HepG2 (cell line): Measurements from ENCODE around the gene NFATC3. TPM values are rescaled to one million over a fixed set of nuclear protein-coding genes. Genes with fewer than 3 reads are reported as not detected.

ENCODE experiments used
- ATAC-seq: fragments of 200-7000 bp; cut with Tn5 transposase; 3 replicates; pipeline ENCODE4 v1.9.1; 2020; ENCODE audit warnings: mild to moderate bottlenecking, moderate library complexity
- BruUV-seq: library from RNA; stranded (reverse); fragments of 400-500 nt; replicated peaks from 2 replicates; lab custom pipeline; 2021; lab: Mats Ljungman, UMichigan
- CTCF ChIA-PET: fragments of 300-600 bp; formaldehyde crosslinking; extraction: SDS; loops from one replicate; lab custom pipeline; 2021; ENCODE audit warnings: low total read pairs, inconsistent platforms, low intra/inter-chr PET ratio; lab: Yijun Ruan, JAX
- POLR2A ChIA-PET: fragments of 350-600 bp; sonication (Branson Sonifier 250); formaldehyde crosslinking; loops from one replicate; lab custom pipeline; 2020; ENCODE audit warnings: antibody characterized with exemption, inconsistent platforms; lab: Yijun Ruan, JAX
- DNase-seq: peaks from one replicate; pipeline ENCODE4 v3.0.0-alpha.2; 2015; ENCODE audit warnings: low spot score
- FAIRE-seq: peaks from 3 replicates; lab custom pipeline; 2011; peaks lifted over from hg19 to GRCh38; lab: Jason Lieb, UNC
- H2AFZ ChIP-seq: one replicate; pipeline ENCODE4 v1.6.1; 2011; ENCODE audit warnings: low read length, inconsistent platforms
- H3K27ac ChIP-seq: fragments of 300-600 bp; 3 replicates; pipeline ENCODE4 v1.8.0; 2011; ENCODE audit warnings: mixed run types, mild to moderate bottlenecking, mixed read lengths, low read length, inconsistent platforms; ENCODE audit not compliant: insufficient read depth; ENCODE audit errors: extremely low read length
- H3K27me3 ChIP-seq, 2 experiments: fragments of 200-600 bp in 1 of 2; 2 replicates in 1 of 2; 3 replicates in 1 of 2; pipeline versions ENCODE4 v1.6.0 to v1.8.0; 2011; ENCODE audit warnings: low read length in 2 of 2, mild to moderate bottlenecking in 2 of 2, moderate library complexity in 2 of 2, inconsistent platforms in 1 of 2; ENCODE audit not compliant: insufficient read depth in 2 of 2, control insufficient read depth in 1 of 2
- H3K36me3 ChIP-seq, 2 experiments: fragments of 200-600 bp in 1 of 2; replicated peaks in 1 of 2; 2 replicates in 1 of 2; 3 replicates in 1 of 2; pipeline versions ENCODE4 v1.5.1 to v1.8.0; 2011; ENCODE audit warnings: low read length in 2 of 2, inconsistent platforms in 1 of 2; ENCODE audit not compliant: insufficient read depth in 2 of 2, control insufficient read depth in 1 of 2
- H3K4me1 ChIP-seq: 2 replicates; pipeline ENCODE4 v1.5.1; 2012; ENCODE audit warnings: low read length, inconsistent platforms; ENCODE audit not compliant: insufficient read depth
- H3K4me2 ChIP-seq: 2 replicates; pipeline ENCODE4 v1.6.0; 2011; ENCODE audit warnings: low read depth, low read length, inconsistent platforms
- H3K4me3 ChIP-seq, 3 experiments: fragments of 200-600 bp in 1 of 3; sonication (generic), shearing (Covaris generic) in 1 of 3; replicated peaks in 1 of 3; 2 replicates each; pipeline ENCODE4 v1.5.1; 2011 to 2016; ENCODE audit warnings: low read length in 3 of 3, inconsistent platforms in 2 of 3, low read depth in 2 of 3, mild to moderate bottlenecking in 2 of 3, control low read depth in 1 of 3, mixed read lengths in 1 of 3; ENCODE audit not compliant: insufficient read depth in 1 of 3
- H3K79me2 ChIP-seq: one replicate; pipeline ENCODE4 v1.6.1; 2011; ENCODE audit warnings: low read length, inconsistent platforms; ENCODE audit not compliant: insufficient read depth
- H3K9ac ChIP-seq: 2 replicates; pipeline ENCODE4 v1.6.0; 2011; ENCODE audit warnings: mild to moderate bottlenecking, low read depth, low read length, inconsistent platforms; ENCODE audit not compliant: insufficient read depth
- H3K9me3 ChIP-seq: 2 replicates; pipeline ENCODE4 v1.5.1; 2012; ENCODE audit warnings: mild to moderate bottlenecking, low read length
- H4K20me1 ChIP-seq: 2 replicates; pipeline ENCODE4 v1.6.0; 2011; ENCODE audit warnings: inconsistent platforms, mild to moderate bottlenecking, low read length, moderate library complexity; ENCODE audit not compliant: insufficient read depth
- ATF3 ChIP-seq: sonication (generic); formaldehyde crosslinking; IDR thresholded peaks from 2 replicates; pipeline ENCODE4 v1.4.0; 2020; ENCODE audit warnings: missing genetic modification reagents
- ATF5 ChIP-seq: sonication (generic); formaldehyde crosslinking; IDR thresholded peaks from 2 replicates; pipeline ENCODE4 v1.4.0; 2020; ENCODE audit warnings: mild to moderate bottlenecking, low read depth, missing genetic modification reagents
- DRAP1 ChIP-seq: IDR thresholded peaks from 2 replicates; pipeline ENCODE4 v1.6.1; 2016; ENCODE audit warnings: missing genetic modification reagents, missing compliant biosample characterization
- SRSF1 ChIP-seq: fragments of 200-400 bp; formaldehyde crosslinking; optimal IDR thresholded peaks from 2 replicates; pipeline ENCODE3; 2017; ENCODE audit warnings: mild to moderate bottlenecking, low read depth, low read length, moderate library complexity
- STAT6 ChIP-seq: sonication (generic); formaldehyde crosslinking; IDR thresholded peaks from 2 replicates; pipeline ENCODE4 v1.4.0; 2020; ENCODE audit warnings: missing genetic modification reagents, mild to moderate bottlenecking, borderline replicate concordance
- TAF15 ChIP-seq: fragments of 200-400 bp; formaldehyde crosslinking; IDR thresholded peaks from one replicate; pipeline ENCODE4 v1.6.1; 2018; ENCODE audit warnings: mild to moderate bottlenecking, low read depth, low read length; ENCODE audit not compliant: poor library complexity, severe bottlenecking
- ZBTB33 ChIP-seq: sonication (generic); formaldehyde crosslinking; IDR thresholded peaks from 2 replicates; pipeline ENCODE4 v1.4.0; 2020; ENCODE audit warnings: missing genetic modification reagents
- ZBTB38 ChIP-seq: sonication (generic); formaldehyde crosslinking; IDR thresholded peaks from 2 replicates; pipeline ENCODE4 v1.5.1; 2020; ENCODE audit warnings: mild to moderate bottlenecking, missing genetic modification reagents
- ZNF362 ChIP-seq: sonication (generic); formaldehyde crosslinking; IDR thresholded peaks from 2 replicates; pipeline ENCODE4 v1.4.0; 2020; ENCODE audit warnings: missing genetic modification reagents, mild to moderate bottlenecking, borderline replicate concordance
- ZNF644 ChIP-seq: IDR thresholded peaks from 2 replicates; pipeline ENCODE4 v1.6.1; 2016; ENCODE audit warnings: low read depth
- ZNF709 ChIP-seq: sonication (generic); formaldehyde crosslinking; IDR thresholded peaks from 2 replicates; pipeline ENCODE4 v1.5.0; 2020; ENCODE audit warnings: mild to moderate bottlenecking, missing genetic modification reagents
- ZNF770 ChIP-seq: sonication (generic); formaldehyde crosslinking; IDR thresholded peaks from 2 replicates; pipeline ENCODE4 v1.5.0; 2020; ENCODE audit warnings: mild to moderate bottlenecking, missing genetic modification reagents
- WGBS: methylation state at CpG from one replicate; pipeline ENCODE4 v1.1.6; 2017; ENCODE audit warnings: low lambda C conversion rate; 5-methylcytosine and 5-hydroxymethylcytosine counted together
- in situ Hi-C: cut with HindIII; loops from 2 replicates; pipeline ENCODE4 v1.10.0; 2017; ENCODE audit warnings: low pct_unique_long_range_greater_than_20kb; ENCODE audit not compliant: extremely low pct_ligation_motif_present
- intact Hi-C: fragments of 100-400 bp; cut with micrococcal nuclease; formaldehyde crosslinking; loops from one replicate; pipeline ENCODE4 v1.10.0; 2022; ENCODE audit not compliant: unreplicated experiment
- polyA plus RNA-seq, 8 experiments: library from polyadenylated mRNA; depleted of rRNA in 3 of 8; stranded (reverse) in 7 of 8; unstranded in 1 of 8; fragments of >200 nt; fragmentation: Illumina TruSeq in 4 of 8; extraction: Trizol in 4 of 8; gene quantifications; 2 replicates each; pipeline versions ENCODE4 v1.2.1 to v1.2.3, GENCODE V29; 2011 to 2016; ENCODE audit warnings: low read depth in 4 of 8, missing spikeins in 1 of 8, mixed read lengths in 1 of 8; ENCODE audit not compliant: insufficient read depth in 1 of 8
- total RNA-seq, 5 experiments: library from RNA; depleted of rRNA; stranded (reverse); fragments of >200 nt; fragmentation: Illumina TruSeq; extraction: Trizol; gene quantifications; 2 replicates each; pipeline ENCODE4 v1.2.3, GENCODE V29; 2016; ENCODE audit warnings: low read depth in 1 of 5

The NFATC3 gene
- total and polyA plus RNA-seq, 2 of the 13 experiments (the other 11 are each of a cell fraction or from before 2014, with no cell fraction given): 52.6 to 62.7 TPM

GRCh38 chr16:68088130-68088972 lies 3.2 kb downstream of the NFATC3 start:
- Histone ChIP-seq H3K9ac (no peak overlapping the region), H3K36me3 (no peaks in the 10 kb centered on the region), H3K79me2 (peaks cover 77% of the 10 kb centered on the region), H3K27me3 (no peaks in the 10 kb centered on the region; a peak in 1 of 5 replicates), H3K9me3 (no peaks in the 10 kb centered on the region), H4K20me1 (peaks cover 56% of the 10 kb centered on the region), H3K27ac (no peak overlapping the region), H3K4me3 (peak overlapping the region; percentile 21 to 94 (median 90); a peak in 4 of 6 replicates), H3K4me2 (peak overlapping the region; percentile 89), H3K4me1 (peaks cover 67% of the 10 kb centered on the region), H2AFZ (no peak overlapping the region)
- BruUV-seq: no TSS peak
- in situ Hi-C loops: loop anchor here (10.0 kb wide), 2 partner anchors 146 to 246 kb away; partner anchors contain the start of gene ESRP2
- WGBS: 74% methylated on average over 9 of the region's 9 CpGs
- ATAC-seq: no peak
- ChIA-PET CTCF (no interaction called here), POLR2A (interaction anchor here (1.3 kb wide), 1 partner anchor 8 kb away, joined by 3 read pairs; no protein-coding TSS in a partner anchor)
- no peak for DNase-seq
- FAIRE-seq: no peak
- intact Hi-C loops: loop anchor here (5.0 to 10.0 kb wide), 3 partner anchors 39 to 1064 kb away; partner anchors contain the start of gene CBFB
- TF ChIP-seq ZNF770 (CRISPR knock-in tag) (peak; percentile 85), TAF15 (no peak), DRAP1 (CRISPR knock-in tag) (no peak), ATF5 (no peak), SRSF1 (no peak), STAT6 (CRISPR knock-in tag) (no peak), ZNF709 (CRISPR knock-in tag) (no peak), ATF3 (CRISPR knock-in tag) (no peak), ZBTB38 (peak; percentile 84), ZNF644 (CRISPR knock-in tag) (0 out of 2 replicates have a peak, but pooled peaks have one; percentile 12), ZBTB33 (CRISPR knock-in tag) (peak; percentile 83), ZNF362 (no peak)
